AG10803 (cell line): Measurements from ENCODE around the gene AP2A2.

Source experiments
- DNase-seq: peaks from one replicate; pipeline ENCODE4 v3.0.0; 2010; ENCODE audit warnings: low read depth
- H3K4me3 ChIP-seq: 2 replicates; pipeline ENCODE4 v1.5.1; 2011; ENCODE audit warnings: mild to moderate bottlenecking, low read length, control low read depth
- TF ChIP-seq, protein P1 (sequence below): conservative IDR thresholded peaks from 2 replicates; pipeline ENCODE4 v1.5.1; 2011; ENCODE audit warnings: mild to moderate bottlenecking, low read length, control low read depth, inconsistent platforms

AP2A2 gene

GRCh38 chr11:985406-985805, 59.7 kb downstream of the AP2A2 start:
- no peak for DNase-seq
- TF ChIP-seq, protein P1, sequence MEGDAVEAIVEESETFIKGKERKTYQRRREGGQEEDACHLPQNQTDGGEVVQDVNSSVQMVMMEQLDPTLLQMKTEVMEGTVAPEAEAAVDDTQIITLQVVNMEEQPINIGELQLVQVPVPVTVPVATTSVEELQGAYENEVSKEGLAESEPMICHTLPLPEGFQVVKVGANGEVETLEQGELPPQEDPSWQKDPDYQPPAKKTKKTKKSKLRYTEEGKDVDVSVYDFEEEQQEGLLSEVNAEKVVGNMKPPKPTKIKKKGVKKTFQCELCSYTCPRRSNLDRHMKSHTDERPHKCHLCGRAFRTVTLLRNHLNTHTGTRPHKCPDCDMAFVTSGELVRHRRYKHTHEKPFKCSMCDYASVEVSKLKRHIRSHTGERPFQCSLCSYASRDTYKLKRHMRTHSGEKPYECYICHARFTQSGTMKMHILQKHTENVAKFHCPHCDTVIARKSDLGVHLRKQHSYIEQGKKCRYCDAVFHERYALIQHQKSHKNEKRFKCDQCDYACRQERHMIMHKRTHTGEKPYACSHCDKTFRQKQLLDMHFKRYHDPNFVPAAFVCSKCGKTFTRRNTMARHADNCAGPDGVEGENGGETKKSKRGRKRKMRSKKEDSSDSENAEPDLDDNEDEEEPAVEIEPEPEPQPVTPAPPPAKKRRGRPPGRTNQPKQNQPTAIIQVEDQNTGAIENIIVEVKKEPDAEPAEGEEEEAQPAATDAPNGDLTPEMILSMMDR, result no peak
- no peak overlapping the region for H3K4me3 ChIP-seq

- TF ChIP-seq, protein P1, result no peak
- H3K4me3 ChIP-seq, result no peak overlapping the region
- DNase-seq, result no peak
Observed at GRCh38 chr11:985848-986247, 60.2 kb downstream of the AP2A2 start.

DNA sequence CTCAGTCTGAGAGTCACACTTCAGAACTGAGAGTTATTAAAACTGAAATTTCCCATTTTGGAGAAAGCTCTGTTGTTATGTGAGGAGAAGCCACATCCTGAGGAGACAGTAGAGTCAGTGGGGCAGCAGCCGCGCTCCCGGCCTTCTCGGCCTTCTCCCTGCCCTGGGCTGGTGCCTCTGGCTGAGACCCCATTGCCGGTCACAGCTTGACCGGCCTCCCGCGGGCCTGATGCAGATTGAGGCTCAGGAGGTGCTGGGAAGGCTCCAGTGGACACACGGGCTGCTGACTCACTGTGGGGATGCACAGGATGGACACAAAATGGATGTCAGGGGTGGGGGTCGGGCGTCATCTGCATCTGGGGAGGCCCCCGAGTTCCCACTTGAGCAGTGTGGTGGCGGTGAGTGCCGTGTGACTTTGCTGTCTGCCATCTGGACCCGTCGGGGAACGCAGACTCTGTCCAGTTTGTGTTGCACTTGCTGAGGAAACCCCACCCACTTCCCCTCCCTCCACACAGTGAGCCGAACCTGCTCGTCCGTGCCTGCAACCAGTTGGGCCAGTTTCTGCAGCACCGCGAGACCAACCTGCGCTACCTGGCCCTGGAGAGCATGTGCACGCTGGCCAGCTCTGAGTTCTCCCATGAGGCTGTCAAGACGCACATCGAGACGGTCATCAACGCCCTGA, 60.7 kb downstream of the AP2A2 start:
- no peak for DNase-seq
- no peak overlapping the region for H3K4me3 ChIP-seq
- TF ChIP-seq, protein P1, result no peak

- TF ChIP-seq, protein P1, result no peak
- no peak for DNase-seq
- no peak overlapping the region for H3K4me3 ChIP-seq
Observed at GRCh38 chr11:986952-987305, 61.3 kb downstream of the AP2A2 start.

DNA sequence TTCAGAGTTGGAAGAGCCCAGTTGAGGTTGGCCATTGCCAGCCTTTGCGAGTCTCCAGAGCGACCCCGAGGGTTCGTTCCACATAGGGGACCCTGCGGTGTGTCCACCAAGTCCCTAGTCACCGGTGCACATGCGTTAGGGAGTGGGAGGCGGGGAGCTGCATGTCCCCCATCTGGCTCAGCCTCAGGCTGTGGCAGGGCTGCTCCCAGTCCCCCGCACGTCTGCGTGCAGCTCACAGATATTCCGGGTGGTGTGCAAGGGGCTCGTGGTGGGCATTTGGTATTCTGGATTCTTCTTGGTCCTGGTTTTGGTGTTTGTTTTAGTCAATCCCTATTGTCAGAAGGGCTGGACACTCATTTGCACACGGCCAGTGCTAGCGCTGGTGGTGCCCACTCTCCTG, 62.0 kb downstream of the AP2A2 start:
- TF ChIP-seq, protein P1, result no peak
- no peak for DNase-seq
- H3K4me3 ChIP-seq, result no peak overlapping the region

GRCh38 chr11:990101-990500, 64.4 kb downstream of the AP2A2 start:
- DNase-seq, result no peak
- H3K4me3 ChIP-seq, result no peak overlapping the region
- TF ChIP-seq, protein P1, result no peak

DNA sequence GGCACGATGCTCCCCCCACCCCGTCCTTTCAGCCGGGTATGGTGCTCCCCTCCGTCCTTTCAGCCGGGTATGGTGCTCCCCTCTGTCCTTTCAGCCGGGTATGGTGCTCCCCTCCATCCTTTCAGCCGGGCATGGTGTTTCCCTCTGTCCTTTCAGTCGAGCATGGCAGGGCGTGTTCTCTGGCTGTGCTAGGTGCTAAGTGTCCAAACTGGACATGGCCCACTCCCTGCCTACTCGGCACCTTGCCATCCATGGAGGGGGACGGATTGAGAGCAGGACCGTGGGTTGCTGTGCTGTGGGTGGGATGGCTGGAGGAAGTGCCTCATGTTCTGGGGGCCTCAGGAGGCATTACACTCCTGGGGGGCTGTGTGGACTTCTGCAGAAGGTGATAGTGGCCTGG, 65.4 kb downstream of the AP2A2 start:
- DNase-seq, result no peak
- TF ChIP-seq, protein P1, result no peak
- H3K4me3 ChIP-seq, result no peak overlapping the region
